Measurements from ENCODE around the gene RAB30. TPM values are rescaled to one million over a fixed set of nuclear protein-coding genes. Genes with fewer than 3 reads are reported as not detected.

RAB30 gene
- total and polyA plus RNA-seq, 9 of the 15 experiments (the other 6 are each of a cell fraction or from before 2014, with no cell fraction given), result 0.29 to 1.3 (median 1.0) TPM

- TF ChIP-seq ZNF639 (CRISPR knock-in tag; conservative IDR thresholded peaks at IDR 0.05 in 1 of 2, IDR thresholded peaks at IDR 0.05 in 1 of 2) (no peak), TEAD1 (CRISPR knock-in tag; IDR thresholded peaks at IDR 0.05) (0 out of 4 replicates have a peak, but pooled peaks of 1 of the 2 experiments have one; percentile 37), SREBF2 (CRISPR knock-in tag; IDR thresholded peaks at IDR 0.05) (no peak), TAF1 (IDR thresholded peaks at IDR 0.05; ENCODE audit: control insufficient read depth, extremely low read depth, insufficient read depth, low read length, severe bottlenecking) (no peak), CBX8 (IDR thresholded peaks at IDR 0.05; ENCODE audit: borderline replicate concordance, extremely low read depth, low read depth, low read length, poor library complexity, severe bottlenecking) (no peak), ZNF23 (CRISPR knock-in tag; IDR thresholded peaks at IDR 0.05) (no peak), FIP1L1 (IDR thresholded peaks at IDR 0.05; ENCODE audit: low read depth, low read length, poor library complexity, severe bottlenecking) (no peak), ZSCAN29 (IDR thresholded peaks at IDR 0.05) (no peak), TRIM28 (IDR thresholded peaks at IDR 0.05) (no peak), ARID1B (IDR thresholded peaks at IDR 0.05) (peak; percentile 26; the same call in 1 of the 2 replicates), HDGF (IDR thresholded peaks at IDR 0.05) (no peak), NFIC (IDR thresholded peaks at IDR 0.05) (no peak), TCF3 (CRISPR knock-in tag; IDR thresholded peaks at IDR 0.05) (peak; percentile 33; the same call in 1 of the 2 replicates), CBFA2T3 (IDR thresholded peaks at IDR 0.05) (peak; percentile 68), SRF (CRISPR knock-in tag; IDR thresholded peaks at IDR 0.05) (no peak), TEAD4 (IDR thresholded peaks at IDR 0.05; ENCODE audit: low read length) (peak; percentile 69), TEAD4 (CRISPR knock-in tag; IDR thresholded peaks at IDR 0.05; ENCODE audit: borderline replicate concordance) (no peak), JUN (IDR thresholded peaks at IDR 0.05; ENCODE audit: borderline replicate concordance, low read depth, low read length) (no peak), JUN (CRISPR knock-in tag; IDR thresholded peaks at IDR 0.05; ENCODE audit: borderline replicate concordance) (no peak), KAT8 (IDR thresholded peaks at IDR 0.05; ENCODE audit: low read depth) (no peak)
- TF ChIP-seq, protein P1, sequence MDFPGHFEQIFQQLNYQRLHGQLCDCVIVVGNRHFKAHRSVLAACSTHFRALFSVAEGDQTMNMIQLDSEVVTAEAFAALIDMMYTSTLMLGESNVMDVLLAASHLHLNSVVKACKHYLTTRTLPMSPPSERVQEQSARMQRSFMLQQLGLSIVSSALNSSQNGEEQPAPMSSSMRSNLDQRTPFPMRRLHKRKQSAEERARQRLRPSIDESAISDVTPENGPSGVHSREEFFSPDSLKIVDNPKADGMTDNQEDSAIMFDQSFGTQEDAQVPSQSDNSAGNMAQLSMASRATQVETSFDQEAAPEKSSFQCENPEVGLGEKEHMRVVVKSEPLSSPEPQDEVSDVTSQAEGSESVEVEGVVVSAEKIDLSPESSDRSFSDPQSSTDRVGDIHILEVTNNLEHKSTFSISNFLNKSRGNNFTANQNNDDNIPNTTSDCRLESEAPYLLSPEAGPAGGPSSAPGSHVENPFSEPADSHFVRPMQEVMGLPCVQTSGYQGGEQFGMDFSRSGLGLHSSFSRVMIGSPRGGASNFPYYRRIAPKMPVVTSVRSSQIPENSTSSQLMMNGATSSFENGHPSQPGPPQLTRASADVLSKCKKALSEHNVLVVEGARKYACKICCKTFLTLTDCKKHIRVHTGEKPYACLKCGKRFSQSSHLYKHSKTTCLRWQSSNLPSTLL (IDR thresholded peaks at IDR 0.05), result no peak
- TF ChIP-seq, protein P2, sequence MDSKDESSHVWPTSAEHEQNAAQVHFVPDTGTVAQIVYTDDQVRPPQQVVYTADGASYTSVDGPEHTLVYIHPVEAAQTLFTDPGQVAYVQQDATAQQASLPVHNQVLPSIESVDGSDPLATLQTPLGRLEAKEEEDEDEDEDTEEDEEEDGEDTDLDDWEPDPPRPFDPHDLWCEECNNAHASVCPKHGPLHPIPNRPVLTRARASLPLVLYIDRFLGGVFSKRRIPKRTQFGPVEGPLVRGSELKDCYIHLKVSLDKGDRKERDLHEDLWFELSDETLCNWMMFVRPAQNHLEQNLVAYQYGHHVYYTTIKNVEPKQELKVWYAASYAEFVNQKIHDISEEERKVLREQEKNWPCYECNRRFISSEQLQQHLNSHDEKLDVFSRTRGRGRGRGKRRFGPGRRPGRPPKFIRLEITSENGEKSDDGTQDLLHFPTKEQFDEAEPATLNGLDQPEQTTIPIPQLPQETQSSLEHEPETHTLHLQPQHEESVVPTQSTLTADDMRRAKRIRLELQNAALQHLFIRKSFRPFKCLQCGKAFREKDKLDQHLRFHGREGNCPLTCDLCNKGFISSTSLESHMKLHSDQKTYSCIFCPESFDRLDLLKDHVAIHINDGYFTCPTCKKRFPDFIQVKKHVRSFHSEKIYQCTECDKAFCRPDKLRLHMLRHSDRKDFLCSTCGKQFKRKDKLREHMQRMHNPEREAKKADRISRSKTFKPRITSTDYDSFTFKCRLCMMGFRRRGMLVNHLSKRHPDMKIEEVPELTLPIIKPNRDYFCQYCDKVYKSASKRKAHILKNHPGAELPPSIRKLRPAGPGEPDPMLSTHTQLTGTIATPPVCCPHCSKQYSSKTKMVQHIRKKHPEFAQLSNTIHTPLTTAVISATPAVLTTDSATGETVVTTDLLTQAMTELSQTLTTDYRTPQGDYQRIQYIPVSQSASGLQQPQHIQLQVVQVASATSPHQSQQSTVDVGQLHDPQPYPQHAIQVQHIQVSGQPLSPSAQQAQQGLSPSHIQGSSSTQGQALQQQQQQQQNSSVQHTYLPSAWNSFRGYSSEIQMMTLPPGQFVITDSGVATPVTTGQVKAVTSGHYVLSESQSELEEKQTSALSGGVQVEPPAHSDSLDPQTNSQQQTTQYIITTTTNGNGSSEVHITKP (IDR thresholded peaks at IDR 0.05; ENCODE audit: partially characterized antibody), result no peak
These were observed 1.5 kb downstream of the RAB30 start (continued) for GRCh38 chr11:83070044-83070701.
